Body of pancreas (tissue), 4 donors: ENCODE measurements around the gene AMOTL1. TPM values are rescaled to one million over a fixed set of nuclear protein-coding genes. Genes with fewer than 3 reads are reported as not detected.

Experiments
- ATAC-seq: fragments of 150-250 bp; one replicate; pipeline ENCODE4 v1.9.1; 2016
- DNase-seq, 4 donors: peaks; one replicate each; pipeline ENCODE4 v3.0.0-alpha.2; 2019
- H3K27ac ChIP-seq, 4 donors: fragments of 200-600 bp; sonication (generic); 1 replicate in 3 of 4; 2 replicates in 1 of 4; pipeline versions ENCODE4 v1.5.1 to v1.6.1; 2016 to 2019; ENCODE audit warnings: mild to moderate bottlenecking in 1 of 4, mixed read lengths in 1 of 4, moderate library complexity in 1 of 4
- H3K27me3 ChIP-seq, 2 donors: fragments of 200-600 bp; sonication (generic); one replicate each; pipeline ENCODE4 v1.6.0; 2016; ENCODE audit warnings: mild to moderate bottlenecking in 1 of 2
- H3K36me3 ChIP-seq, 2 donors: fragments of 200-600 bp; sonication (generic); replicated peaks in 1 of 2; 2 replicates each; pipeline ENCODE4 v1.5.1; 2016; ENCODE audit warnings: low read depth in 2 of 2; ENCODE audit not compliant: insufficient read depth in 1 of 2
- H3K4me1 ChIP-seq: fragments of 200-600 bp; sonication (generic); one replicate; pipeline ENCODE4 v1.6.0; 2016
- H3K4me3 ChIP-seq, 2 donors: fragments of 200-600 bp; sonication (generic); 1 replicate in 1 of 2; 2 replicates in 1 of 2; pipeline ENCODE4 v1.5.1; 2016 to 2019
- H3K9me3 ChIP-seq, 3 donors: fragments of 200-600 bp; sonication (generic); 1 replicate in 2 of 3; 2 replicates in 1 of 3; pipeline ENCODE4 v1.5.1; 2016
- CTCF ChIP-seq, 7 experiments: fragments of 450-650 bp in 4 of 7; fragments of 200-600 bp in 3 of 7; sonication (generic) in 3 of 7; IDR thresholded peaks; one replicate each; pipeline ENCODE4 v1.5.1; 2016 to 2019; ENCODE audit warnings: antibody characterized with exemption in 7 of 7
- POLR2A ChIP-seq, 3 donors: fragments of 450-650 bp; IDR thresholded peaks; one replicate each; pipeline ENCODE4 v1.6.1; 2016; ENCODE audit warnings: antibody characterized with exemption in 3 of 3, mild to moderate bottlenecking in 2 of 3
- WGBS, 2 donors: methylation state at CpG; one replicate each; pipeline ENCODE4 v1.1.5; 2017; 5-methylcytosine and 5-hydroxymethylcytosine counted together
- intact Hi-C: fragments of 100-400 bp; cut with DNase I; formaldehyde crosslinking; loops from one replicate; pipeline ENCODE4 v1.15.1; 2023
- total RNA-seq, 2 donors: library from RNA; depleted of rRNA; stranded (reverse); fragments of >200 nt; gene quantifications; one replicate each; pipeline ENCODE4 v1.1.0, GENCODE V29; 2016

Gene AMOTL1
- 10 to 100 TPM; 20.4 to 21.5 TPM for total RNA-seq

GRCh38 chr11:94767701-94768601 lies at the start of gene AMOTL1:
TSS of gene AMOTL1 (plus strand) at chr11:94768356. CDS start at chr11:94768512, 156 bp downstream.
- H3K9me3 ChIP-seq, result no peaks in the 10 kb centered on the region
- ATAC-seq (peak; percentile 90), DNase-seq (peak; percentile 88 to 92 (median 89))
- H3K36me3 ChIP-seq, result no peaks in the 10 kb centered on the region
- H3K4me3 ChIP-seq, result peak within 1 kb of the TSS; percentile 79 to 98
- peak within 1 kb of the TSS; percentile 82 to 96 (median 92) for H3K27ac ChIP-seq
- H3K4me1 ChIP-seq, result peaks cover 34% of the 10 kb centered on the region
- no peaks in the 10 kb centered on the region for H3K27me3 ChIP-seq
- 3 to 12% methylated on average over 12 to 57 of the region's 57 CpGs for WGBS, 2 donors
- peak; percentile 61 to 83 (median 81) for TF ChIP-seq POLR2A (IDR thresholded peaks at IDR 0.05)
- TF ChIP-seq CTCF (IDR thresholded peaks at IDR 0.05), result peak in 1 of 7 experiments; percentile 11
- intact Hi-C loops, result no loop called here

DNA sequence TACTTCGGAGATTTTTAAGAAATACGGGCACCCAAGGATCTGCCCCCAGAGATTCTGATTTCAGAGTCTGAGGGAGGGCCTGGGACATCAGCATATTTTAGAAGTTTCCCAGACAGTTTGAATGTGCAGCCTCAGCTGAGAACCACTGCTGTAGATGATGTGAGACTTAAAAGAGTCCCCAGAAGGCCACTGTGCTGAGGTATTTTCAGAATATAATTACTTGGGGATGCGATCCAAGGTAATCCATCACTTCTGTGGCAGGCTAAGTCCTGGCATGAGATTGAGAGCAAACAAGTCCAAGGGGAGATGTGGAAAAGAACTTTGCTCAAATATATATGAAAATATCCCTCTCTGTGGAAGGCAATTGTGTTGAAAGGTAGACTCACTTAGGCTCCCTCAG lies 48.3 kb upstream of the AMOTL1 start:
- Histone ChIP-seq H3K4me1 (no peaks in the 10 kb centered on the region), H3K4me3 (no peak overlapping the region), H3K36me3 (no peaks in the 10 kb centered on the region), H3K27ac (no peak overlapping the region), H3K9me3 (no peaks in the 10 kb centered on the region), H3K27me3 (no peaks in the 10 kb centered on the region)
- TF ChIP-seq POLR2A (IDR thresholded peaks at IDR 0.05) (no peak), CTCF (IDR thresholded peaks at IDR 0.05) (no peak)
- ATAC-seq (no peak), DNase-seq (no peak)
- WGBS, 2 donors, result 75 to 78% methylated on average over 3 of the region's 3 CpGs
- intact Hi-C loops, result no loop called here

- no peak for TF ChIP-seq CTCF (IDR thresholded peaks at IDR 0.05)
- no peak for TF ChIP-seq POLR2A (IDR thresholded peaks at IDR 0.05)
- no peaks in the 10 kb centered on the region for H3K27me3 ChIP-seq
- 80 to 87% methylated on average over 2 of the region's 2 CpGs for WGBS, 2 donors
- no peak overlapping the region for H3K27ac ChIP-seq
- ATAC-seq (no peak), DNase-seq (no peak)
- no peaks in the 10 kb centered on the region for H3K4me1 ChIP-seq
- no peak overlapping the region for H3K4me3 ChIP-seq
- no peaks in the 10 kb centered on the region for H3K9me3 ChIP-seq
- intact Hi-C loops, result no loop called here
- no peaks in the 10 kb centered on the region for H3K36me3 ChIP-seq
Observed at GRCh38 chr11:94721565-94722292, 46.4 kb upstream of the AMOTL1 start.

DNA sequence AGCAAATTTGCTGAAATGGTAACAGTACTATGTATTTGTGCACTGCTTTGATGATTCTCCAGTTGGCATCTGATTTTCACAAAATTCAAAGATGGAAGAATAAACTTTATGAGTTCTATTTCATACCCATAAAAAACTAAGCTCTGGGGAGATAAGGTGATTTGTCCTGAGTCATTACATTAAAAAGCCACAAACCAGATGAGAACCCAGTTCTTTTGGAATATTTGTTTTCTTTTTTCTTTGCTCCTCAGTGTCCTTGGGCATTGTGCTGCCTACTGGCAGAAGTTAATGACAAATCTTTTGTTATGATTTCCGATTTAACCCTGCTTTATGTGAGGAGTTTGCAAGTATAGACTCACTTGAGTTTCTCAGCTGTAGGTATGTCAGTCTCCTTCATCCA lies 45.4 kb upstream of the AMOTL1 start:
- Histone ChIP-seq H3K4me1 (no peaks in the 10 kb centered on the region), H3K27me3 (no peaks in the 10 kb centered on the region), H3K9me3 (no peaks in the 10 kb centered on the region), H3K4me3 (no peak overlapping the region), H3K36me3 (no peaks in the 10 kb centered on the region), H3K27ac (no peak overlapping the region)
- TF ChIP-seq POLR2A (IDR thresholded peaks at IDR 0.05), result no peak
- TF ChIP-seq CTCF (IDR thresholded peaks at IDR 0.05), result no peak
- intact Hi-C loops, result no loop called here
- ATAC-seq (no peak), DNase-seq (no peak)
- 57 to 69% methylated on average over 1 of the region's 1 CpG for WGBS, 2 donors
